Measurements from ENCODE around the gene RIMS1.

GRCh38 chr6:72205500-72205899 lies 319.1 kb downstream of the RIMS1 start:
- no peak for TF ChIP-seq CTCF (CRISPR knock-in tag; IDR thresholded peaks at IDR 0.05)
- no peak for TF ChIP-seq ARNT (IDR thresholded peaks at IDR 0.05)
- no peak for TF ChIP-seq ZNF367 (CRISPR knock-in tag; IDR thresholded peaks at IDR 0.05; ENCODE audit: borderline replicate concordance)
- TF ChIP-seq ZNF34 (CRISPR knock-in tag; IDR thresholded peaks at IDR 0.05; ENCODE audit: borderline replicate concordance) = no peak
- TF ChIP-seq PCBP1 (IDR thresholded peaks at IDR 0.05; ENCODE audit: borderline replicate concordance, low read depth, low read length) = no peak
- no peak for TF ChIP-seq FOXO4 (CRISPR knock-in tag; conservative IDR thresholded peaks at IDR 0.05)
- no peak for TF ChIP-seq ZNF280B (CRISPR knock-in tag; IDR thresholded peaks at IDR 0.05; ENCODE audit: borderline replicate concordance)

All from HepG2 (cell line).